HG03460 (cell line): ENCODE measurements around the gene MOB3C.

Experiments
- ATAC-seq: cut with Tn5 transposase; IDR thresholded peaks from one replicate; pipeline ENCODE4 v1.9.1; 2021; ENCODE audit not compliant: unreplicated experiment

MOB3C gene

GRCh38 chr1:46580140-46580903, 36.3 kb downstream of the MOB3C start:
- no peak for ATAC-seq

DNA sequence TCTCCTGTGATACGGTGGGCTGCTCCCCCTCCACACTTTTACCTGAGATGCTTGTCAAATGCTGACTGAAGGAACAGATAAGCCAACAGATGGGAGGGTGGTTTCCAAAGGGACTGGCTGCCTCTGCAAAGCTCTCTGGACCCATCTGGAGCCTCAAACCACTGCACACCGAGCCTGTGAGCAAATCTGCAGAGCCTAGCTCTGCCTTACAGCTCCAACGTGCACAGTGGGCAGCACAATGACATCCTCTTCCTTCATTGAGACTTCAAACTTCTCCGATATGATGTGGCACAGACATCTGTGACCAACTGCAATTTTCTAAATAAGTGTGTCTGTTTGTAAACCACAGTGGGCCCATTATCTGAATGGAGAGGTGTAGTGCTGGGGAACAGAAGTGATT, 38.9 kb downstream of the MOB3C start:
- ATAC-seq, result no peak

- ATAC-seq, result no peak
Observed at GRCh38 chr1:46576596-46576995, 40.0 kb downstream of the MOB3C start.

DNA sequence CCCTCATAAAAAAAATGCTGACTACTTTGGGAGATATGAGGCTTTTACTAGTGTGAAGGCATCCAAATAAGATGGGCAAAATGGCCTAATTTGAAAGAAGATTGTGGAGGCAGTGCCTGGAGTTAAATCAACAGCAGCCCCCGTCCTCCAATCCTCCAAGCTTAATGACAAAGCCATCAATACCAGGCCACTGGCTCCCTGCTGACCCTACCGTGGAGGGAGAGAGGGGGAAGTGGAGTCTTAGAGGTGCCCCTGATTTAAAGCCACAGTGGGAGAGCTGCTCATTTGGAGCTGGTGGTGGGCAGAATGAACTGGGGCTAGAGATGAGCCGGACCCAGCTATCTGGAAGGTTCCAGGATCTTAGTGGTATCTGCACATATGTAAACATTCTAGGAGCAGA, 40.8 kb downstream of the MOB3C start:
- ATAC-seq, result no peak

DNA sequence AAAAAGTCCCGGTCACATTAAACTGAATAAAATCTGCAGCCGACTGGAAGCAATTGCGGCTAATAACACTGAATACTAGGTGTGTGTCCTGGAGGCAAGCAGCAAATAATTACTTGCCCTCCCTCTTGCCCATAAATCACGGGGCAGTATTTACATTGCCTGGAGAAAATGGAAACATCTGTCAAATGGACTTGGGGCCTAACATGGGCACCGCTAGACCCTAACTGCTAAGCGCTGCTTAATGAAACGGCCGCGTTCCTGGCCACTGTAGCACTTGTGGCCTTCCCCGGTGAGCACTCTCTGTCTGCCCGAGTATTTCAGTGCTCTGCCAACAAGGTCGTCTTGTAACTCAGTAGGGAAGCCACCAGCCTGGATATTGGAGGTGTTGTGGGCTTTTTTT, 41.3 kb downstream of the MOB3C start:
- no peak for ATAC-seq

- ATAC-seq, result no peak
Observed at GRCh38 chr1:46571691-46572225, 44.9 kb downstream of the MOB3C start.

GRCh38 chr1:46569884-46570725, 46.5 kb downstream of the MOB3C start:
- no peak for ATAC-seq

DNA sequence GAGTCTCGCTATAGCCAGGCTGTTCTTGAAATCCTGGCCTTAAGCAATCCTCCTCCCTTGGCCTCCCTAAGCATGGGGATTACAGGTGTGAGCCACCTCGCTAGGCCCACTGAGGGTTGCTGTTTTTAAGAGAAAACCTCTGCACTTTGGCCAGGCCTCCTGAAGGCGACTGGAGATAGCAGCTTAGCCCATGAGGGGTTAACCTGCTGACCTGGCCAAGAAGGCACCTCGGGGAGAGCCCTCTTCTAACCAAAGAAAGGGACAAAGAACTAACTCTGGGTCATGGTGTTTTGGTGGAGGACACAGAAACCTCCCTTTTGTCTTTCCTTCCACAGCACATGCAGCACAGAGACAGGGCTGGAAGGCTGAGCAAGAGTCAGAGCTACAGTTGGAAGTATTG, 47.5 kb downstream of the MOB3C start:
- ATAC-seq, result no peak

DNA sequence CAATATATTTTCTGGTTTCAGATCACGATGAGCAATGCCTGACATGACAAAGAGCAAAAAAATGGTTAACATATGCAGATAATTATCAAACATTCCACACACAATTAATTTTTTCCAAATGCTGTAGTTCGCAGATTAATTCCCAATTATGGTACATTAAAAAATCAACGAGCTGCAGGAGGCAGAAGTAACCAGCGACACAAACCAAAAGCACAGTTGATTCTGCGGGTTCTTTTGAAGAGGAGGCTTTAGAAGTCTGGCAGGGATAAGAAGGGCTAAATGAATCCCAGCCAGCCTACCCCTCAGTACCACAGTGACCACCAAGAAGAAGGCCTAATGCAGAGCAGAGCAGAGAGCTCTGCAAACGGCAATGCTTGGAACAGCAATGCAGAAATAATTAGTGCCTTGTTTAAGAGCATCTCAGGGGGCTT, 48.1 kb downstream of the MOB3C start:
- no peak for ATAC-seq

- ATAC-seq, result no peak
Observed at GRCh38 chr1:46563341-46563740, 53.3 kb downstream of the MOB3C start.

- no peak for ATAC-seq
Observed at GRCh38 chr1:46562498-46562897, 54.1 kb downstream of the MOB3C start.

DNA sequence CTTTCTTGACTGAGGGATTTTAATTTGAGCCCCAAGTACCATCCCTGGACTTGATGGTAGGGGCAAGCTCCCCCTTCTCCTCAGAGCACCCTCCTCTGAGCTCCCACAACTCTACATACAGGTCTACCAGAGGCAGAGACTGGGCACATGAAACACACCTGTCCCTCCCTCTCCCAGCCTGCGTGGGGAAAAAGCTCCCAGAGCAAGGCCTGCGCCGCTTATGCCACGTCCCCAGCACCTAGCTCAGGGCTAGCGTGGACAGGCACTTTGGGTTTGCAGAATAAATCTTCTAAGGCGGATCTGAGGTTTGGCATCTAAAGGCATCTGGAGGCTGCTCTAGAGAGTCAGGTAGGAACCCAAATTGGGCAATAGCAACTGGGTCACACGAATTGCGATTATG, 57.6 kb downstream of the MOB3C start:
- ATAC-seq, result no peak

DNA sequence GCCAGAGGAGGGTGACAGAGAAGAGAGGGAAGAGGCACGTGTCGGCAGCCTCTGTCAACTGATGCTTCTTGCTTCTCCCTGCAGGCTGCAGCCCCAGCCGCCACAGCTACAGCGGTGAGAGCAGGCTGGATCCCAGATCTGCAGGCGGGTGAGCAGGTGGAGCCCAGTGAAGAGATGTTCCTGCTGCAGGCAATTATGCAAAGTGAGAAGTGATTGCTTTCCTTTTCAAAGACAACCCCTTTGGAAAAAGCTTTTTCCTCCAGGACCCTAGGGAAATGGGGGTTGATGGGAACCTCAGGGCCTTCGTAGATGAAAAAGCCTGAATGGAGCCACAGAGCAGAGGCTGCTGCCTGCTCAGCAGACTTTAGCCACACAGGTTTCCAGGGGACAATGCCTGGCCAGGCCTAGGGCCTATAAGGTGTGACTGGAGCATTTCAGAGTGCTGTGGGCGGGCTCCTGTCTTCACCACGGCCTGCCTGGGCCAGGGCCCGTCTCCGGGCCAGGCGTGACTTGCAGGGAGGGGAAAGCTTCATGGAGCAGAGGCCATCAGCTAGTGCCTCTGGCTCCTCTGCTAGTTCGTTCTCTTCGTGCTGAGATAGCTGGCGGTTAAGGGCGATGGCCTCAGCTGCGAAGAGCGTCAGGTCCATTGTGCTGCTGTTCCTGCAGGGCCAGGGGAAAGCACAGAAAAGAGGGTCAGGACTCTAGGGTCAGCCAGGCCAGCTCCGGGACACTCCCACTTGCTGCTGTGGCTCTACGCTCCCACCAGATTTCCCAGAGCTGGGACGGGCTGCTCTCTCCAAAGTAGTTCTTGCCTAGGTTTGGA, 58.3 kb downstream of the MOB3C start:
- no peak for ATAC-seq
